Measurements from ENCODE around the gene CHSY1.
A peak's percentile ranks its signal among the peaks of the same experiment; 100 is the strongest.

Gene CHSY1

DNA sequence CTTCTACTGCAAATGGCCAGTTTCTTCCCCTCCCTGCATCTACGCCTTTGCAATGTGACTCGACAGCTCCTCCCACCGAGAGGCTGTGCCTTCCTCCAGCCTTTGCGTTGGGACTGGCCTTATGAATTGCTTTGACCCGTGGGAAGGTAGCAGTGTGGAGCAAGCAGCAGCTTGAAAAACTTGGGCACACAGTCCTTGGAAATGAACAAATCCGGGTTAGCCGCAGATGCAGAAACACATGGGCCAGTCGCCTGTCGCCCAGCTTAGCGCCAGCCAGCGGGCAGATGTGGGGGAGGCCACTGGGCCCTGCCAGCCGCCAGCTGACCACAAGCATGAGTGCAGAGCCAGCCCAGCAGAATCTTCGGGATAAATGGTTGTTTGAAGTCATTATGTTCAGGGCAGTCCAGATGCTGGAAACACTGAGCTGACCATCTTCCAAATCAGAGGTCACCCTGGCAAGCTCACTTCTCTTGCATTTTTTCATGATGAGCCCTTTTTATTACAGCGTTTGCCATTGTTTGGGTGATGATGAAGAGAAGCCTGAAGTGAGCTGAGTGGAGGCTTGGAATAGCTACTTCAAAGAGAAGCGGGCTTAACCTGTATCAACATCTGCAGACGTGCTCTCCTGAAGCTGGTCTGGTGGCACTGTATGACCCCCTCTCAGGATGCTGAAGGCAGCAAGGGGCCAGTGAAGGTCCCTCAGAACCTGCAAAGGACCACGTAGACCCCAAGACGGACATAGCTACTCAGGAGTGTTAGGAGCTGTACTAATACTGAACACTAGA, 15.7 kb upstream of the CHSY1 start:
- peak in 1 of 2 donors; percentile 21 for DNase-seq

DNA sequence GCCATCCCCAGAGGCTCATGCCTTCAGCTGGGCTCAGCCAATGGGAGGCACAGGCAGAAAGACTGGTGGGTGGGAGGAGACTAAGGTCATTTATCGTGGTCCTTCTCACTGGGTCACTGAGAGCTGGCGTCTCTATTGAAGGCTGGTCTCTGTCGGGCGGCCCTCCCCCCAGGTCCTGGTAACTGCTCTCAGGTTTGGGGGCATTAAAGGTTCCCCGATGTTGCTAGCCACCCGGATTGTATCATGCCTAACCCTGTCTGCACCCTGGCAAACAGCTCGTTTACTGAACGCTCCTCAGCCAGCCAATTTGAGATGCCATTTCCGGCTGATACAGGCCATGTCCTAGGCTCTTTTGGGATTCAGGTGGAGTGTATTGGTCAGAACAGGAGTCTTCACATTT, 14.9 kb upstream of the CHSY1 start:
- DNase-seq, result no peak

GRCh38 chr15:101266034-101266433, 14.2 kb upstream of the CHSY1 start:
- no peak for DNase-seq

DNA sequence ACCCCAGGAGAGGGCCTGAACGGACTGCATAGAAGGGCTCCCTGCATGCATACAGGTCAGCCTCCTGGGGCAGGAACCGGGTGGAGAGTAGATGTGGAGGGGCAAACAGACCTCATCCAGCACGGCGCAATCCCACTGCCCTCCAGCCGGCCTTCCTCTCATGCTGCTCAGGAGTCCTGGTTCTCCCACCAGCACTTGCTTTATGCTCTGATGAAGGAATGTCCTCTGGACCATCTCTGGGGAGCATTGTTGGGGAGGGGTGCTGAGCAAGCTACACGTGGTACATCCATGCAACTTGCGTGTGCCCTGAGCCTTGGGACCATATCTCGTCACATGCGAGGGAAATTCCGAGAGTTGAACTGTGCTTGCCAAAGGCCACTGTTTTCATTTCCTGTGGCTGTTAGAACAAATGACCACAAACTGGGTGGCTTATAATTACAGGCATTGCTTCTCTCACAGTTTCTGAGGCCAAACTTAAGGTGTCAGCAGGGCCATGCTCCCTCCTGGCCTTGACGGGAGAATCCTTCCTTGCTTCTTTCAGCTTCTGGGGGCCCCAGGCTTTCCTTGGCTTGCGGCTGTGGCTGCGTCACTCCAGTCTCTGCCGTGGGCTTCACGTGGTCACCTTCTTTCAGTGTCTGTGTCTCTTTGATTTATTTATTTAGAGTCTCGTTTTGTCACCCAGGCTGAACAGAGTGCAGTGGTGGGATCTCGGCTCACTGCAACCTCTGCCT, 13.2 kb upstream of the CHSY1 start:
- no peak for DNase-seq

DNA sequence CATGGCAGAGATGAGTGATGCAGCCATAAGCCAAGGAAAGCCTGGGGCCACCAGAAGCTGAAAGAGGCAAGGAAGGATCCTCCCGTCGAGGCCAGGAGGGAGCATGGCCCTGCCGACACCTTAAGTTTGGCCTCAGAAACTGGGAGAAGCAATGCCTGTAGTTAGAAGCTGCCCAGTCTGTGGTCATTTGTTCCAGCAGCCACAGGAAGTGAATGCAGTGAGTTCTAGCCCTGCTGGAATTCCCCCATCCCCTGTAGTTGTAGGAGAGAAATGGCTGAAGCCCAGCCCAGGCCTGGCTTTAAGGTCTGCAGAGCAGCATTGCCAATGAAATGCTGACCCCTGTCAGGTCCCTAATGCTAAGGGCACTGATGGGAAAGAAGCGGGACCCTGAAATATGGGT, 12.2 kb upstream of the CHSY1 start:
- DNase-seq, result no peak

- no peak for DNase-seq
Measured at GRCh38 chr15:101262551-101262950, 10.7 kb upstream of the CHSY1 start.

- peak; percentile 72 to 77 for DNase-seq
Measured at GRCh38 chr15:101258238-101259144, 6.6 kb upstream of the CHSY1 start.

DNA sequence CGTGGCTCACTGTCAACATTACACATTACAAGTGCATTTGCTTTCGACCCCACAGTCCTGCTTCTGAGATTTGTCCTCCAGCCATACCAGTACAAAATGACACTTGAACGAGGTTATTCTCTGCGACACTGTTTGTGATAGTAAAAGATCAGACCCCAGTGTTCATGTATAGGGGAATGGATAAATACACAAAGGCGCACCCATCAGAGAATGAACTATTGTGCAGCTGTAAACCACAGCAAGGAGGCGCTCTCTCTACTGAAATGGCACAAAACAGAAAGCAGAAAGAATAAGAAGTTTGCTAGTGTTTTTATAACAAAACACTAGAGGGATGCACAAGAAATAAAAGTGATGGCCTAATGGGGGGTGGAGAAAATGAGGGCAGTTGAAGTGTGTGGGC, 4.9 kb upstream of the CHSY1 start:
- peak; percentile 19 to 34 for DNase-seq

DNA sequence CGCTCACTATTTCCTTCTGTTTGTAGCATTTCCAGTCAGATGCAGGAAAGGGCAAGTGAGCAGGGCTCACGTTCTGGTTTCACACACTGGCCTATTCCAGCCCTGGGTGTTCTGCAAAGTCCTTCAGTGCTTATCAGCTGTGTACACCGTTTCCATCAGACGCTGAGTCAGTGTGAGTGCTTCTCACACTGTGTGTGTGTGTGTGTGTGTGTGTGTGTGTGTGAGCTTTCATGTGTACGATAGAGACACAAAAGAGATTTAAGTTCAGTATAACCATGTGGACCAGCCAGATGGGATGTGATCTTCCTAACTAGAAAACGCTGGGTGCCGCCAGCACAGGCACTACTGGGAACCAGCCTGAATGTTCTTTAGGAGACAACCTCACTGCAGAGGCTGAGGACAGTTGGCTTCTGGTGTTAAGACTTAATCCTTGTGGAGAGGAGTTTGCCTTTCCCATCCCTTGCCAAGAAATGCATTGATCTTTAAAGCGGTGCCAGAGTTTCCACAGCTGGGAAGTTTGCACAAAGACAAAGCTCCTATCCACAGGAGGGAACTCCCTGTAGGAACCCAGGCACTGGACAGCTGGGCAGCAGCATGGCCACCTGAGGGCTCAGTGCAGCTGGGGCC, 3.9 kb upstream of the CHSY1 start:
- DNase-seq, result no peak

DNA sequence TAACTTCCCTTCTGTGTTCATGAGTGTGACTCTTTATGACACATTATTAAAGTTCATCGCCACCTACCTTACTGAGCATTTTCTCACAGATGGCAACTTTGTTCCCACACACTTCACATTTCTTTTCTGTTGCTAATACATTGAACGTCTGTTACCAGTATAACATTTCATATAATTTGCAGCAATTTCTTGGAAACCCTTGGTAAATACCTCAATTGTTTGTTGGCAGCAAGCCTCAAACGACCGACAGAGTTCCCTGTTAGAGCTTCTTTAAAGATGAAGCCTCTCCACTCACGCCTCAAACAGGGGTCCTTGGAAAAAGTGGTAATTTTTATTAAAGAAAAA, 3.2 kb upstream of the CHSY1 start:
- no peak for DNase-seq

- DNase-seq, result no peak
Measured at GRCh38 chr15:101254157-101255050, 2.6 kb upstream of the CHSY1 start.

GRCh38 chr15:101252836-101253235, 988 bp upstream of the CHSY1 start:
- no peak for DNase-seq

GRCh38 chr15:101250873-101251829, 697 bp downstream of the CHSY1 start:
- peak in 1 of 2 donors; percentile 80 for DNase-seq

DNA sequence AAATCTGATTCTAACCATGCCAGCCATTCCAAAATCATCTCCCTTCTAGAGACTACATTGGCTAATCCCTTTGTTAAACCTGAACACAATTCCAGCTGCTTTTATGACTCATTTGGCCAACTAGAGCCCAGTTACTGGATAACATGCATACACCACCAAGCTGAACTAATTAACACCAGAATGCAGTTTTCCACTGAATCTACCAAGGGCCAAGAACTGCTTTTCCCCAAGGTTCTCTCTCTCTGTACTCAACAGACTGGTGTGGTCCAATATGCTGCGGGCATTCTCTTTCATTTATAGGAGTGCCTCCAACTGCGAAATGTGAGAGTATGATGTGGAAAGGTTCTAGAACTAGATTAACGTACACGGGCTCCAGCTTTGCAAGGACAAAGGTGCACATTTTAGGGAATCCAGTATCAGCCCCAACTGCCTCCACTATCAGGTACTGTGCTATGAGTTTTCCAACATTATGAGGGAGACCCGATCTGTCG, 1.5 kb downstream of the CHSY1 start:
- no peak for DNase-seq

DNA sequence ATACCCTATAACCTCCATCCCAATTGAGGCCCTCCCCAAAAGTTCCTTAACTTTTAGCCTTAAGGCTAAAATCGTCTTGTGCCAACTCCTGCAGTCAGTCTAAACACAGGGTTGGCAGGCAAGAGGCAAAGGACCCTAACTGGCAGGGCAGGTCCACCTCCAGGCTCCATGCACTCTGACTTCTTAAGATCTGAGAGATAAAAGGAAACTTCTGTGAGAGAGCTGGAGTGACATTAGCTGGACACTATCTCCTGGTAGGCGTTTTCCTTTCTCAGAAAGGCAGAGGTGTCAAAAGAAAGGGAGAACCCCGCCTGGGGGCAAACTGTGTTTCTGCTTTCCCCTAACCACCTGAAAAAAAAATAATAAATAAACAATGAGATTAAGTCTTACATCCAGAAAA, 3.6 kb downstream of the CHSY1 start:
- DNase-seq, result no peak

DNA sequence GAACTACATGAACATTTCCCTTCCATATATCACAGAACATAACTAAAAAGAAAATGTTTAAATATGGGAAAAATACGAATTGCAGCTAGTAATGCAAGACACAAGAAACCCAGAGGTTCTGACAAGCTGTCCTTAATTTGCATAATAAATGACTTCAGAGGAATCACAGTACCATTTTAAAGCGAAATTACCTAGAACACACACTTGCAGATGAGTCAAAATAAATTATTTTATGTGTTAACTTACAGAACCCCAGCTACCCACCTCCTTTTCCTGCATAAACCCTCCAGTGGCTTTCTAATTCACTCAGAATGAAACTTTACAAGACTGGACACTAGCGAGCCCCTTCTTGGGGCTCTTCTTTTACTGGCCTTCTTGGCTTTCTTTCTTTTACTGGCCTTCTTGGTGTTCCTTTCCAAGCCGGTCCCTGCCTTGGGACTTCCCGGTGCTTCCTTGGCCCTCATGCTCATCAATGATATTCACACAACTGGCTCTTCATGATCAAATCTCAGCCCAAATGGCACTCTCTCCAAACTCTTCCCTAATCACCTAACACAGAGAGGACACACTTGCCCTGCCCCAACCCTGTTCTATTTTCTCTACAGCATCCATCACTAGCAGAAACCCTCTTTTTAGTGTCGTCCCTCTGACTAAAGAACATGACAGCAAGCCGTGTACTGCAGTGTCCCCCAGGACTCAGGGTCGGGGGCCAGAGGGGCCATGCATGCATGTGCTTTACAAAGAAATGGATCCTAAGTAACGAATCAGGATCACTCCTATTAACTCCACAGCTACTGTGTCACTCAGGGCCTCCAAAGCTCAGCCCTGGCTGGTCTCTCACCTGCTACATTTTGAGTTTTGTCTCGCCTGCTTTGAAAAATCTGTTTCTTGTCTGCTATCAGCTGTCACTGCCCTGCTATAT, 4.8 kb downstream of the CHSY1 start:
- no peak for DNase-seq

GRCh38 chr15:101246391-101246790, 5.5 kb downstream of the CHSY1 start:
- DNase-seq, result no peak

GRCh38 chr15:101244889-101245668, 6.8 kb downstream of the CHSY1 start:
- no peak for DNase-seq
